ENCODE results near the gene FERMT3.

- TF ChIP-seq CTCF (IDR thresholded peaks at IDR 0.05; ENCODE audit: low read length): no peak
- TF ChIP-seq EZH2 (optimal IDR thresholded peaks at IDR 0.05; ENCODE audit: low read depth, low read length): no peak
- TF ChIP-seq EZH2phosphoT487 (IDR thresholded peaks at IDR 0.05; ENCODE audit: low read length): no peak
Observed at GRCh38 chr11:64232182-64232966, 25.9 kb downstream of the FERMT3 start.

Data from MM.1S (cell line).